GM12878 (cell line): ENCODE measurements around the gene HOXD9. TPM values are rescaled to one million over a fixed set of nuclear protein-coding genes. Genes with fewer than 3 reads are reported as not detected.

ENCODE experiments used
- ATAC-seq: fragments of 200-7000 bp; cut with Tn5 transposase; 3 replicates; pipeline ENCODE4 v1.9.1; 2020; ENCODE audit warnings: mild to moderate bottlenecking, moderate library complexity
- BruUV-seq: library from RNA; stranded (reverse); fragments of 400-500 nt; replicated peaks from 2 replicates; lab custom pipeline; 2021; lab: Mats Ljungman, UMichigan
- CTCF ChIA-PET: fragments of 300-600 bp; sonication (Branson Sonifier 250); formaldehyde crosslinking; extraction: SDS; loops from one replicate; lab custom pipeline; 2021; ENCODE audit warnings: inconsistent platforms; lab: Yijun Ruan, JAX
- POLR2A ChIA-PET: fragments of 350-600 bp; formaldehyde crosslinking; extraction: SDS; loops from one replicate; lab custom pipeline; 2021; ENCODE audit warnings: inconsistent platforms; lab: Charles Lee
- RAD21 ChIA-PET: fragments of 300-600 bp; sonication (Branson Sonifier 250); formaldehyde crosslinking; loops from one replicate; lab custom pipeline; 2023; ENCODE audit warnings: antibody characterized with exemption; ENCODE audit not compliant: unreplicated experiment; lab: Charles Lee
- SMC1A ChIA-PET: fragments of 300-600 bp; sonication (Branson Sonifier 250); formaldehyde crosslinking; loops from one replicate; lab custom pipeline; 2023; ENCODE audit not compliant: unreplicated experiment, uncharacterized antibody; lab: Charles Lee
- DNase-seq: peaks from one replicate; pipeline ENCODE4 v3.0.0-alpha.2; 2011; ENCODE audit warnings: low read depth, low spot score
- FAIRE-seq: peaks from 3 replicates; lab custom pipeline; 2011; peaks lifted over from hg19 to GRCh38; lab: Jason Lieb, UNC
- H2AFZ ChIP-seq: 2 replicates; pipeline ENCODE4 v1.6.0; 2011; ENCODE audit warnings: low read depth, low read length, control low read depth; ENCODE audit not compliant: control insufficient read depth
- H3K27ac ChIP-seq: 2 replicates; pipeline ENCODE4 v1.5.1; 2011; ENCODE audit warnings: control low read depth; ENCODE audit not compliant: control insufficient read depth, insufficient read depth
- H3K27me3 ChIP-seq, 2 experiments: replicated peaks in 1 of 2; 2 replicates each; pipeline versions ENCODE4 v1.6.0 to v1.6.1; 2011; ENCODE audit warnings: low read length in 1 of 2; ENCODE audit not compliant: control insufficient read depth in 2 of 2, insufficient read depth in 2 of 2
- H3K36me3 ChIP-seq, 2 experiments: 2 replicates each; pipeline ENCODE4 v1.5.1; 2011; ENCODE audit warnings: low read length in 1 of 2; ENCODE audit not compliant: control insufficient read depth in 2 of 2, insufficient read depth in 2 of 2
- H3K4me1 ChIP-seq: 2 replicates; pipeline ENCODE4 v1.6.1; 2011; ENCODE audit warnings: mild to moderate bottlenecking, low read length, moderate library complexity, mixed read lengths; ENCODE audit not compliant: control insufficient read depth, insufficient read depth
- H3K4me2 ChIP-seq: 2 replicates; pipeline ENCODE4 v1.6.0; 2011; ENCODE audit warnings: control low read depth; ENCODE audit not compliant: control insufficient read depth, insufficient read depth
- H3K4me3 ChIP-seq: fragments of 200-600 bp; sonication (generic); 2 replicates; pipeline ENCODE4 v1.5.1; 2016
- H3K79me2 ChIP-seq: 2 replicates; pipeline ENCODE4 v1.6.0; 2011; ENCODE audit warnings: low read length; ENCODE audit not compliant: control insufficient read depth, insufficient read depth
- H3K9ac ChIP-seq: 2 replicates; pipeline ENCODE4 v1.8.0; 2011; ENCODE audit warnings: low read length, control low read depth, mixed read lengths; ENCODE audit not compliant: control insufficient read depth, insufficient read depth
- H3K9me3 ChIP-seq: replicated peaks from 3 replicates; pipeline ENCODE4 v1.5.1; 2011; ENCODE audit warnings: mild to moderate bottlenecking, low read length; ENCODE audit not compliant: control insufficient read depth, insufficient read depth
- H4K20me1 ChIP-seq: 2 replicates; pipeline ENCODE4 v1.6.0; 2011; ENCODE audit not compliant: control insufficient read depth, insufficient read depth
- CHD2 ChIP-seq: IDR thresholded peaks from 2 replicates; pipeline ENCODE4 v1.6.1; 2011; ENCODE audit warnings: low read depth, low read length, improper control_type of control experiment, borderline replicate concordance
- EGR1 ChIP-seq, 2 experiments: IDR thresholded peaks; 1 replicate in 1 of 2; 2 replicates in 1 of 2; pipeline ENCODE4 v1.6.1; 2011 to 2012; ENCODE audit warnings: low read depth in 2 of 2, low read length in 2 of 2, borderline replicate concordance in 1 of 2, mild to moderate bottlenecking in 1 of 2, moderate library complexity in 1 of 2
- NFXL1 ChIP-seq: fragments of 450-650 bp; IDR thresholded peaks from 2 replicates; pipeline ENCODE4 v1.6.1; 2017; ENCODE audit warnings: antibody characterized with exemption, mild to moderate bottlenecking, borderline replicate concordance
- NR2C1 ChIP-seq: fragments of 450-650 bp; IDR thresholded peaks from 2 replicates; pipeline ENCODE4 v1.6.1; 2017; ENCODE audit warnings: antibody characterized with exemption, mild to moderate bottlenecking, moderate library complexity
- PAX5 ChIP-seq: IDR thresholded peaks from 2 replicates; pipeline ENCODE4 v1.6.1; 2011; ENCODE audit warnings: low read depth, low read length, borderline replicate concordance
- POU2F2 ChIP-seq: IDR thresholded peaks from 3 replicates; pipeline ENCODE4 v1.6.1; 2011; ENCODE audit warnings: low read depth, mild to moderate bottlenecking, low read length, borderline replicate concordance
- SMARCA5 ChIP-seq: fragments of 450-650 bp; IDR thresholded peaks from 2 replicates; pipeline ENCODE4 v1.6.1; 2017; ENCODE audit warnings: mild to moderate bottlenecking
- SREBF2 ChIP-seq: IDR thresholded peaks from 2 replicates; pipeline ENCODE4 v1.6.1; 2012; ENCODE audit warnings: mild to moderate bottlenecking, low read length
- STAT3 ChIP-seq: IDR thresholded peaks from 2 replicates; pipeline ENCODE4 v1.6.1; 2011; ENCODE audit warnings: low read depth, low read length, improper control_type of control experiment
- SUZ12 ChIP-seq: fragments of 200-600 bp; sonication (generic); IDR thresholded peaks from one replicate; pipeline ENCODE4 v1.6.1; 2018; ENCODE audit warnings: antibody characterized with exemption, mild to moderate bottlenecking; ENCODE audit not compliant: unreplicated experiment
- WRNIP1 ChIP-seq: IDR thresholded peaks from 2 replicates; pipeline ENCODE4 v1.6.1; 2011; ENCODE audit warnings: low read depth, low read length, improper control_type of control experiment, borderline replicate concordance
- ZBED1 ChIP-seq: IDR thresholded peaks from 2 replicates; pipeline ENCODE4 v1.6.1; 2016; ENCODE audit warnings: borderline replicate concordance
- WGBS: methylation state at CpG from one replicate; pipeline ENCODE4 v1.1.6; 2016; ENCODE audit warnings: low lambda C conversion rate; ENCODE audit not compliant: insufficient replicate concordance, insufficient coverage; ENCODE audit errors: missing lambda C conversion rate; 5-methylcytosine and 5-hydroxymethylcytosine counted together
- in situ Hi-C: fragments of 300-500 bp; cut with MboI; formaldehyde crosslinking; loops from 9 replicates; pipeline ENCODE4 v1.14.3; 2018; ENCODE audit warnings: mixed read lengths
- intact Hi-C: fragments of 100-400 bp; cut with micrococcal nuclease; formaldehyde crosslinking; loops from one replicate; pipeline ENCODE4 v1.14.2; 2022; ENCODE audit not compliant: unreplicated experiment
- polyA plus RNA-seq, 11 experiments: library from polyadenylated mRNA; depleted of rRNA in 4 of 11; unstranded in 6 of 11; stranded (reverse) in 5 of 11; fragments of >200 nt; fragmentation: Nextera tagmentation in 4 of 11; fragmentation: Illumina TruSeq in 1 of 11; extraction: Ambion mirVana in 4 of 11; extraction: Trizol in 1 of 11; gene quantifications; 1 replicate in 1 of 11; 2 replicates in 10 of 11; pipeline versions ENCODE4 v1.2.1 to v1.2.3, GENCODE V29; 2011 to 2016; ENCODE audit warnings: inconsistent platforms in 2 of 11, missing spikeins in 2 of 11, low read depth in 1 of 11
- total RNA-seq, 4 experiments: library from RNA; depleted of rRNA in 3 of 4; stranded (reverse); fragments of >200 nt in 3 of 4; fragmentation: Illumina TruSeq in 1 of 4; extraction: Trizol in 1 of 4; gene quantifications; 2 replicates each; pipeline versions ENCODE4 v1.2.1 to v1.2.3, GENCODE V29; 2013 to 2021
- TF ChIP-seq, protein P1 (sequence below): IDR thresholded peaks from 2 replicates; pipeline ENCODE4 v1.6.1; 2011; ENCODE audit warnings: low read depth, mild to moderate bottlenecking, low read length, moderate library complexity, borderline replicate concordance; ENCODE audit errors: extremely low read depth
- TF ChIP-seq, protein P2 (sequence below): fragments of 450-650 bp; IDR thresholded peaks from 2 replicates; pipeline ENCODE4 v1.6.1; 2018; ENCODE audit warnings: mild to moderate bottlenecking, low read depth, moderate library complexity; ENCODE audit not compliant: partially characterized antibody
- TF ChIP-seq, protein P3 (sequence below): IDR thresholded peaks from 2 replicates; pipeline ENCODE4 v1.6.1; 2011; ENCODE audit warnings: borderline replicate concordance, low read depth, mild to moderate bottlenecking, moderate library complexity, mixed read lengths, low read length; ENCODE audit not compliant: insufficient read depth; ENCODE audit errors: extremely low read length
- TF ChIP-seq, protein P4 (sequence below): fragments of 450-650 bp; IDR thresholded peaks from 2 replicates; pipeline ENCODE4 v1.6.1; 2017; ENCODE audit warnings: mild to moderate bottlenecking, moderate library complexity

HOXD9 gene
- total and polyA plus RNA-seq, 10 of the 15 experiments (the other 5 are each of a cell fraction or from before 2014, with no cell fraction given), result not detected

DNA sequence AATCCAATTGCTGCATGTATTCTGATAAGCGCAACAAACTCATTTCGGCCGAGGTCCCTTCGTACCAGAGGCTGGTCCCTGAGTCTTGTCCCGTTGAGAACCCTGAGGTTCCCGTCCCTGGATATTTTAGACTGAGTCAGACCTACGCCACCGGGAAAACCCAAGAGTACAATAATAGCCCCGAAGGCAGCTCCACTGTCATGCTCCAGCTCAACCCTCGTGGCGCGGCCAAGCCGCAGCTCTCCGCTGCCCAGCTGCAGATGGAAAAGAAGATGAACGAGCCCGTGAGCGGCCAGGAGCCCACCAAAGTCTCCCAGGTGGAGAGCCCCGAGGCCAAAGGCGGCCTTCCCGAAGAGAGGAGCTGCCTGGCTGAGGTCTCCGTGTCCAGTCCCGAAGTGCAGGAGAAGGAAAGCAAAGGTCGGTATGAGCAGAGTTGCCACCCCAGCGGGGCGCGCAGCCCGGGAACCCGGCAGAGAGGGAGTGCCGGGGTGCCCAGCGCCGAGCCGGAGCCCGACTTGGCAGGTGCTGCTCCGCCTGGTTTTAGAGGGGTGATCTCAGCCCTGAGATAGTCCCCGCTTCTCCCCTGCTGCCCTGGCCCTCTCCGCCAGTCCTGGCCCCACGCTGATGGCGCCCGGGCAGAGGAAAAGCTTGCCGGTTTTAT lies 5.2 kb upstream of the HOXD9 start:
- no peak for ATAC-seq
- ChIA-PET POLR2A (no interaction called here), SMC1A (interaction anchor here (0.6 kb wide), 1 partner anchor 1004 kb away, joined by 3 read pairs; no protein-coding TSS in a partner anchor), CTCF (no interaction called here), RAD21 (no interaction called here)
- no peaks in the 10 kb centered on the region for H4K20me1 ChIP-seq
- no peaks in the 10 kb centered on the region for H3K36me3 ChIP-seq
- 68% methylated on average over 40 of the region's 40 CpGs for WGBS
- H3K27me3 ChIP-seq, result peaks cover 9 to 43% of the 10 kb centered on the region in 2 experiments
- H3K4me2 ChIP-seq, result no peak overlapping the region
- DNase-seq, result no peak
- peaks cover 1% of the 10 kb centered on the region; the same call in 1 of the 3 replicates for H3K9me3 ChIP-seq
- H3K4me1 ChIP-seq, result no peaks in the 10 kb centered on the region
- no peak overlapping the region for H3K27ac ChIP-seq
- H2AFZ ChIP-seq, result no peak overlapping the region
- in situ Hi-C loops (no loop called here), intact Hi-C loops (no loop called here)
- BruUV-seq, result no TSS peak
- no peaks in the 10 kb centered on the region for H3K79me2 ChIP-seq
- TF ChIP-seq, protein P1, sequence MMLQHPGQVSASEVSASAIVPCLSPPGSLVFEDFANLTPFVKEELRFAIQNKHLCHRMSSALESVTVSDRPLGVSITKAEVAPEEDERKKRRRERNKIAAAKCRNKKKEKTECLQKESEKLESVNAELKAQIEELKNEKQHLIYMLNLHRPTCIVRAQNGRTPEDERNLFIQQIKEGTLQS, result no peak
- TF ChIP-seq WRNIP1 (no peak), EGR1 (IDR thresholded peaks at IDR 0.05; ENCODE audit: borderline replicate concordance in 1 of 2, low read depth in 2 of 2, low read length in 2 of 2) (no peak), SREBF2 (no peak), STAT3 (no peak), NFXL1 (no peak), POU2F2 (no peak), NR2C1 (no peak), PAX5 (no peak), SMARCA5 (no peak), ZBED1 (no peak), CHD2 (no peak), SUZ12 (no peak)
- TF ChIP-seq, protein P2, sequence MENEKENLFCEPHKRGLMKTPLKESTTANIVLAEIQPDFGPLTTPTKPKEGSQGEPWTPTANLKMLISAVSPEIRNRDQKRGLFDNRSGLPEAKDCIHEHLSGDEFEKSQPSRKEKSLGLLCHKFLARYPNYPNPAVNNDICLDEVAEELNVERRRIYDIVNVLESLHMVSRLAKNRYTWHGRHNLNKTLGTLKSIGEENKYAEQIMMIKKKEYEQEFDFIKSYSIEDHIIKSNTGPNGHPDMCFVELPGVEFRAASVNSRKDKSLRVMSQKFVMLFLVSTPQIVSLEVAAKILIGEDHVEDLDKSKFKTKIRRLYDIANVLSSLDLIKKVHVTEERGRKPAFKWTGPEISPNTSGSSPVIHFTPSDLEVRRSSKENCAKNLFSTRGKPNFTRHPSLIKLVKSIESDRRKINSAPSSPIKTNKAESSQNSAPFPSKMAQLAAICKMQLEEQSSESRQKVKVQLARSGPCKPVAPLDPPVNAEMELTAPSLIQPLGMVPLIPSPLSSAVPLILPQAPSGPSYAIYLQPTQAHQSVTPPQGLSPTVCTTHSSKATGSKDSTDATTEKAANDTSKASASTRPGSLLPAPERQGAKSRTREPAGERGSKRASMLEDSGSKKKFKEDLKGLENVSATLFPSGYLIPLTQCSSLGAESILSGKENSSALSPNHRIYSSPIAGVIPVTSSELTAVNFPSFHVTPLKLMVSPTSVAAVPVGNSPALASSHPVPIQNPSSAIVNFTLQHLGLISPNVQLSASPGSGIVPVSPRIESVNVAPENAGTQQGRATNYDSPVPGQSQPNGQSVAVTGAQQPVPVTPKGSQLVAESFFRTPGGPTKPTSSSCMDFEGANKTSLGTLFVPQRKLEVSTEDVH, result no peak
- TF ChIP-seq, protein P3, sequence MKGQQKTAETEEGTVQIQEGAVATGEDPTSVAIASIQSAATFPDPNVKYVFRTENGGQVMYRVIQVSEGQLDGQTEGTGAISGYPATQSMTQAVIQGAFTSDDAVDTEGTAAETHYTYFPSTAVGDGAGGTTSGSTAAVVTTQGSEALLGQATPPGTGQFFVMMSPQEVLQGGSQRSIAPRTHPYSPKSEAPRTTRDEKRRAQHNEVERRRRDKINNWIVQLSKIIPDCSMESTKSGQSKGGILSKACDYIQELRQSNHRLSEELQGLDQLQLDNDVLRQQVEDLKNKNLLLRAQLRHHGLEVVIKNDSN, result no peak
- TF ChIP-seq, protein P4, sequence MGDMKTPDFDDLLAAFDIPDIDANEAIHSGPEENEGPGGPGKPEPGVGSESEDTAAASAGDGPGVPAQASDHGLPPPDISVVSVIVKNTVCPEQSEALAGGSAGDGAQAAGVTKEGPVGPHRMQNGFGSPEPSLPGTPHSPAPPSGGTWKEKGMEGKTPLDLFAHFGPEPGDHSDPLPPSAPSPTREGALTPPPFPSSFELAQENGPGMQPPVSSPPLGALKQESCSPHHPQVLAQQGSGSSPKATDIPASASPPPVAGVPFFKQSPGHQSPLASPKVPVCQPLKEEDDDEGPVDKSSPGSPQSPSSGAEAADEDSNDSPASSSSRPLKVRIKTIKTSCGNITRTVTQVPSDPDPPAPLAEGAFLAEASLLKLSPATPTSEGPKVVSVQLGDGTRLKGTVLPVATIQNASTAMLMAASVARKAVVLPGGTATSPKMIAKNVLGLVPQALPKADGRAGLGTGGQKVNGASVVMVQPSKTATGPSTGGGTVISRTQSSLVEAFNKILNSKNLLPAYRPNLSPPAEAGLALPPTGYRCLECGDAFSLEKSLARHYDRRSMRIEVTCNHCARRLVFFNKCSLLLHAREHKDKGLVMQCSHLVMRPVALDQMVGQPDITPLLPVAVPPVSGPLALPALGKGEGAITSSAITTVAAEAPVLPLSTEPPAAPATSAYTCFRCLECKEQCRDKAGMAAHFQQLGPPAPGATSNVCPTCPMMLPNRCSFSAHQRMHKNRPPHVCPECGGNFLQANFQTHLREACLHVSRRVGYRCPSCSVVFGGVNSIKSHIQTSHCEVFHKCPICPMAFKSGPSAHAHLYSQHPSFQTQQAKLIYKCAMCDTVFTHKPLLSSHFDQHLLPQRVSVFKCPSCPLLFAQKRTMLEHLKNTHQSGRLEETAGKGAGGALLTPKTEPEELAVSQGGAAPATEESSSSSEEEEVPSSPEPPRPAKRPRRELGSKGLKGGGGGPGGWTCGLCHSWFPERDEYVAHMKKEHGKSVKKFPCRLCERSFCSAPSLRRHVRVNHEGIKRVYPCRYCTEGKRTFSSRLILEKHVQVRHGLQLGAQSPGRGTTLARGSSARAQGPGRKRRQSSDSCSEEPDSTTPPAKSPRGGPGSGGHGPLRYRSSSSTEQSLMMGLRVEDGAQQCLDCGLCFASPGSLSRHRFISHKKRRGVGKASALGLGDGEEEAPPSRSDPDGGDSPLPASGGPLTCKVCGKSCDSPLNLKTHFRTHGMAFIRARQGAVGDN, result no peak
- no peak for FAIRE-seq
- H3K9ac ChIP-seq, result no peak overlapping the region
- H3K4me3 ChIP-seq, result no peak overlapping the region
